ENCODE measurements around the gene ANTXRL.

GRCh38 chr10:46310851-46311250 is 24.1 kb downstream of the ANTXRL start:
- TF ChIP-seq EZH2 (IDR thresholded peaks at IDR 0.05; ENCODE audit: low read length, unreplicated experiment), result no peak
- no peak for TF ChIP-seq EZH2phosphoT487 (IDR thresholded peaks at IDR 0.05; ENCODE audit: borderline replicate concordance, low read length)

Data from PC-3 (cell line).